ENCODE data around the gene EPB41L3. TPM values are rescaled to one million over a fixed set of nuclear protein-coding genes. Genes with fewer than 3 reads are reported as not detected.

EPB41L3 gene
- total and polyA plus RNA-seq, 4 donors, result 99.6 to 226 (median 163) TPM

- DNase-seq (ENCODE audit: low read depth in 4 of 6, low spot score in 6 of 6), result no peak
These were observed 128.8 kb downstream of the EPB41L3 start for GRCh38 chr18:5415031-5415430.

GRCh38 chr18:5414546-5414945 is 129.3 kb downstream of the EPB41L3 start:
- Histone ChIP-seq H3K27ac (ENCODE audit: low read depth, low read length) (no peak overlapping the region), H3K36me3 (ENCODE audit: control insufficient read depth, insufficient read depth, low read length) (peaks cover 10% of the 10 kb centered on the region), H3K27me3 (ENCODE audit: control insufficient read depth, insufficient read depth, low read length) (no peaks in the 10 kb centered on the region), H3K4me3 (ENCODE audit: low read depth, low read length) (no peak overlapping the region), H3K4me1 (ENCODE audit: control insufficient read depth, insufficient read depth, low read length) (peaks cover 8% of the 10 kb centered on the region), H3K9me3 (ENCODE audit: control insufficient read depth, insufficient read depth, low read length) (no peaks in the 10 kb centered on the region)
- WGBS (ENCODE audit: insufficient coverage), result 8% methylated on average over 4 of the region's 6 CpGs
- DNase-seq (ENCODE audit: low read depth in 4 of 6, low spot score in 6 of 6), result peak in 5 of 6 donors; percentile 13 to 80 (median 20)

More at GRCh38 chr18:5415031-5415430, 128.8 kb downstream of the EPB41L3 start:
- Histone ChIP-seq H3K9me3 (ENCODE audit: control insufficient read depth, insufficient read depth, low read length) (no peaks in the 10 kb centered on the region), H3K27ac (ENCODE audit: low read depth, low read length) (no peak overlapping the region), H3K27me3 (ENCODE audit: control insufficient read depth, insufficient read depth, low read length) (no peaks in the 10 kb centered on the region), H3K36me3 (ENCODE audit: control insufficient read depth, insufficient read depth, low read length) (peaks cover 11% of the 10 kb centered on the region), H3K4me1 (ENCODE audit: control insufficient read depth, insufficient read depth, low read length) (peaks cover 8% of the 10 kb centered on the region), H3K4me3 (ENCODE audit: low read depth, low read length) (no peak overlapping the region)
- 50% methylated on average over 2 of the region's 4 CpGs for WGBS (ENCODE audit: insufficient coverage)

GRCh38 chr18:5413447-5413846 is 130.3 kb downstream of the EPB41L3 start:
- no peak overlapping the region for H3K4me3 ChIP-seq (ENCODE audit: low read depth, low read length)
- peaks cover 8% of the 10 kb centered on the region for H3K4me1 ChIP-seq (ENCODE audit: control insufficient read depth, insufficient read depth, low read length)
- no peaks in the 10 kb centered on the region for H3K9me3 ChIP-seq (ENCODE audit: control insufficient read depth, insufficient read depth, low read length)
- peaks cover 9% of the 10 kb centered on the region for H3K36me3 ChIP-seq (ENCODE audit: control insufficient read depth, insufficient read depth, low read length)
- DNase-seq (ENCODE audit: low read depth in 4 of 6, low spot score in 6 of 6), result peak in 2 of 6 donors; percentile 14 to 54
- H3K27me3 ChIP-seq (ENCODE audit: control insufficient read depth, insufficient read depth, low read length), result no peaks in the 10 kb centered on the region
- WGBS (ENCODE audit: insufficient coverage), result 83% methylated on average over 1 of the region's 2 CpGs
- no peak overlapping the region for H3K27ac ChIP-seq (ENCODE audit: low read depth, low read length)

GRCh38 chr18:5410582-5410981 is 133.2 kb downstream of the EPB41L3 start:
- peaks cover 8% of the 10 kb centered on the region for H3K4me1 ChIP-seq (ENCODE audit: control insufficient read depth, insufficient read depth, low read length)
- H3K27me3 ChIP-seq (ENCODE audit: control insufficient read depth, insufficient read depth, low read length), result no peaks in the 10 kb centered on the region
- no peak overlapping the region for H3K4me3 ChIP-seq (ENCODE audit: low read depth, low read length)
- no peaks in the 10 kb centered on the region for H3K9me3 ChIP-seq (ENCODE audit: control insufficient read depth, insufficient read depth, low read length)
- peaks cover 5% of the 10 kb centered on the region for H3K36me3 ChIP-seq (ENCODE audit: control insufficient read depth, insufficient read depth, low read length)
- 86% methylated on average over 6 of the region's 7 CpGs for WGBS (ENCODE audit: insufficient coverage)
- DNase-seq (ENCODE audit: low read depth in 4 of 6, low spot score in 6 of 6), result no peak
- no peak overlapping the region for H3K27ac ChIP-seq (ENCODE audit: low read depth, low read length)

GRCh38 chr18:5398269-5398668 is 145.5 kb downstream of the EPB41L3 start:
- H3K4me1 ChIP-seq (ENCODE audit: control insufficient read depth, insufficient read depth, low read length), result no peaks in the 10 kb centered on the region
- H3K9me3 ChIP-seq (ENCODE audit: control insufficient read depth, insufficient read depth, low read length), result no peaks in the 10 kb centered on the region
- DNase-seq (ENCODE audit: low read depth in 4 of 6, low spot score in 6 of 6), result no peak
- H3K4me3 ChIP-seq (ENCODE audit: low read depth, low read length), result no peak overlapping the region
- H3K27ac ChIP-seq (ENCODE audit: low read depth, low read length), result no peak overlapping the region
- H3K36me3 ChIP-seq (ENCODE audit: control insufficient read depth, insufficient read depth, low read length), result peaks cover 17% of the 10 kb centered on the region
- no peaks in the 10 kb centered on the region for H3K27me3 ChIP-seq (ENCODE audit: control insufficient read depth, insufficient read depth, low read length)
- WGBS (ENCODE audit: insufficient coverage), result 96% methylated on average over 4 of the region's 8 CpGs

- Histone ChIP-seq H3K4me1 (ENCODE audit: control insufficient read depth, insufficient read depth, low read length) (no peaks in the 10 kb centered on the region), H3K27me3 (ENCODE audit: control insufficient read depth, insufficient read depth, low read length) (no peaks in the 10 kb centered on the region), H3K4me3 (ENCODE audit: low read depth, low read length) (no peak overlapping the region), H3K27ac (ENCODE audit: low read depth, low read length) (no peak overlapping the region), H3K9me3 (ENCODE audit: control insufficient read depth, insufficient read depth, low read length) (no peaks in the 10 kb centered on the region), H3K36me3 (ENCODE audit: control insufficient read depth, insufficient read depth, low read length) (peaks cover 17% of the 10 kb centered on the region)
- 91% methylated on average over 17 of the region's 18 CpGs for WGBS (ENCODE audit: insufficient coverage)
- DNase-seq (ENCODE audit: low read depth in 4 of 6, low spot score in 6 of 6), result no peak
These were observed 146.7 kb downstream of the EPB41L3 start for GRCh38 chr18:5397102-5397501.

- Histone ChIP-seq H3K36me3 (ENCODE audit: control insufficient read depth, insufficient read depth, low read length) (peaks cover 17% of the 10 kb centered on the region), H3K27me3 (ENCODE audit: control insufficient read depth, insufficient read depth, low read length) (no peaks in the 10 kb centered on the region), H3K27ac (ENCODE audit: low read depth, low read length) (no peak overlapping the region), H3K4me1 (ENCODE audit: control insufficient read depth, insufficient read depth, low read length) (no peaks in the 10 kb centered on the region), H3K4me3 (ENCODE audit: low read depth, low read length) (no peak overlapping the region), H3K9me3 (ENCODE audit: control insufficient read depth, insufficient read depth, low read length) (no peaks in the 10 kb centered on the region)
- no peak for DNase-seq (ENCODE audit: low read depth in 4 of 6, low spot score in 6 of 6)
- WGBS (ENCODE audit: insufficient coverage), result 100% methylated on average over 2 of the region's 6 CpGs
These were observed 147.8 kb downstream of the EPB41L3 start for GRCh38 chr18:5395860-5396448.

- peaks cover 14% of the 10 kb centered on the region for H3K36me3 ChIP-seq (ENCODE audit: control insufficient read depth, insufficient read depth, low read length)
- no peak for DNase-seq (ENCODE audit: low read depth in 4 of 6, low spot score in 6 of 6)
- 97% methylated on average over 3 of the region's 5 CpGs for WGBS (ENCODE audit: insufficient coverage)
- no peaks in the 10 kb centered on the region for H3K9me3 ChIP-seq (ENCODE audit: control insufficient read depth, insufficient read depth, low read length)
- no peaks in the 10 kb centered on the region for H3K4me1 ChIP-seq (ENCODE audit: control insufficient read depth, insufficient read depth, low read length)
- H3K27ac ChIP-seq (ENCODE audit: low read depth, low read length), result no peak overlapping the region
- no peak overlapping the region for H3K4me3 ChIP-seq (ENCODE audit: low read depth, low read length)
- no peaks in the 10 kb centered on the region for H3K27me3 ChIP-seq (ENCODE audit: control insufficient read depth, insufficient read depth, low read length)
These were observed 150.0 kb downstream of the EPB41L3 start for GRCh38 chr18:5393779-5394178.

GRCh38 chr18:5391409-5391808 is 152.4 kb downstream of the EPB41L3 start:
- H3K4me1 ChIP-seq (ENCODE audit: control insufficient read depth, insufficient read depth, low read length), result no peaks in the 10 kb centered on the region
- H3K36me3 ChIP-seq (ENCODE audit: control insufficient read depth, insufficient read depth, low read length), result peaks cover 5% of the 10 kb centered on the region
- H3K27me3 ChIP-seq (ENCODE audit: control insufficient read depth, insufficient read depth, low read length), result no peaks in the 10 kb centered on the region
- WGBS (ENCODE audit: insufficient coverage), result 89% methylated on average over 6 of the region's 8 CpGs
- no peak overlapping the region for H3K4me3 ChIP-seq (ENCODE audit: low read depth, low read length)
- DNase-seq (ENCODE audit: low read depth in 4 of 6, low spot score in 6 of 6), result no peak
- no peak overlapping the region for H3K27ac ChIP-seq (ENCODE audit: low read depth, low read length)
- H3K9me3 ChIP-seq (ENCODE audit: control insufficient read depth, insufficient read depth, low read length), result no peaks in the 10 kb centered on the region

GRCh38 chr18:5389356-5389755 is 154.4 kb downstream of the EPB41L3 start:
- 80% methylated on average over 1 of the region's 2 CpGs for WGBS (ENCODE audit: insufficient coverage)
- no peaks in the 10 kb centered on the region for H3K4me1 ChIP-seq (ENCODE audit: control insufficient read depth, insufficient read depth, low read length)
- H3K27ac ChIP-seq (ENCODE audit: low read depth, low read length), result no peak overlapping the region
- peak in 3 of 6 donors; percentile 5 to 59 (median 35) for DNase-seq (ENCODE audit: low read depth in 4 of 6, low spot score in 6 of 6)
- H3K4me3 ChIP-seq (ENCODE audit: low read depth, low read length), result no peak overlapping the region
- H3K36me3 ChIP-seq (ENCODE audit: control insufficient read depth, insufficient read depth, low read length), result no peaks in the 10 kb centered on the region
- no peaks in the 10 kb centered on the region for H3K27me3 ChIP-seq (ENCODE audit: control insufficient read depth, insufficient read depth, low read length)
- no peaks in the 10 kb centered on the region for H3K9me3 ChIP-seq (ENCODE audit: control insufficient read depth, insufficient read depth, low read length)

All from spinal cord (tissue), 10 donors.